ENCODE data around the gene PPP3CA. TPM values are rescaled to one million over a fixed set of nuclear protein-coding genes. Genes with fewer than 3 reads are reported as not detected.

PPP3CA gene
- total RNA-seq, 1 experiment from 2014 or later: 129 TPM

DNA sequence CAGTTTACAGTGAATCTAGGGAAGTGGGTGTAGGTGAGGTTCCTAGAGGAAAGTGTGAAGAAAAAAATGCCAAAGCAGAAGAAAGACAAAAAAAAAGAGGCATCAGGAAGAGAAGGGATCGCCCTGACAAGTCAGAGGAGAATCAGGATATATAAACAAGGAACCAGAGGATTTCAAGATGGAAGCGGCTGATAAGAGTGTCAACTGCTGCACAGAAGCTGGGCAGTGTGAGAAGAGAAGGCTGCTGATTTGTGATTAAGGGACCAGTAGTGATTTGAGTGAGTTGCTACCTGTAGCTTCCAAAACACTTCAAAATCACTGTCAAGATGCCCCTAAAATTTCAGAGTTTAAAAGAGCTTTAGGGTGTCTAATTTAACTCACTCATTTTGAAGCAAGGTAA, 258.2 kb downstream of the PPP3CA start:
- CTCF ChIA-PET: no interaction called here
- DNase-seq (ENCODE audit: low spot score): no peak
- no peak for TF ChIP-seq EZH2 (IDR thresholded peaks at IDR 0.05; ENCODE audit: borderline replicate concordance, low read depth, low read length, poor library complexity, severe bottlenecking)
- TF ChIP-seq, protein P1, sequence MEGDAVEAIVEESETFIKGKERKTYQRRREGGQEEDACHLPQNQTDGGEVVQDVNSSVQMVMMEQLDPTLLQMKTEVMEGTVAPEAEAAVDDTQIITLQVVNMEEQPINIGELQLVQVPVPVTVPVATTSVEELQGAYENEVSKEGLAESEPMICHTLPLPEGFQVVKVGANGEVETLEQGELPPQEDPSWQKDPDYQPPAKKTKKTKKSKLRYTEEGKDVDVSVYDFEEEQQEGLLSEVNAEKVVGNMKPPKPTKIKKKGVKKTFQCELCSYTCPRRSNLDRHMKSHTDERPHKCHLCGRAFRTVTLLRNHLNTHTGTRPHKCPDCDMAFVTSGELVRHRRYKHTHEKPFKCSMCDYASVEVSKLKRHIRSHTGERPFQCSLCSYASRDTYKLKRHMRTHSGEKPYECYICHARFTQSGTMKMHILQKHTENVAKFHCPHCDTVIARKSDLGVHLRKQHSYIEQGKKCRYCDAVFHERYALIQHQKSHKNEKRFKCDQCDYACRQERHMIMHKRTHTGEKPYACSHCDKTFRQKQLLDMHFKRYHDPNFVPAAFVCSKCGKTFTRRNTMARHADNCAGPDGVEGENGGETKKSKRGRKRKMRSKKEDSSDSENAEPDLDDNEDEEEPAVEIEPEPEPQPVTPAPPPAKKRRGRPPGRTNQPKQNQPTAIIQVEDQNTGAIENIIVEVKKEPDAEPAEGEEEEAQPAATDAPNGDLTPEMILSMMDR (conservative IDR thresholded peaks at IDR 0.05; ENCODE audit: low read depth, low read length): no peak

DNA sequence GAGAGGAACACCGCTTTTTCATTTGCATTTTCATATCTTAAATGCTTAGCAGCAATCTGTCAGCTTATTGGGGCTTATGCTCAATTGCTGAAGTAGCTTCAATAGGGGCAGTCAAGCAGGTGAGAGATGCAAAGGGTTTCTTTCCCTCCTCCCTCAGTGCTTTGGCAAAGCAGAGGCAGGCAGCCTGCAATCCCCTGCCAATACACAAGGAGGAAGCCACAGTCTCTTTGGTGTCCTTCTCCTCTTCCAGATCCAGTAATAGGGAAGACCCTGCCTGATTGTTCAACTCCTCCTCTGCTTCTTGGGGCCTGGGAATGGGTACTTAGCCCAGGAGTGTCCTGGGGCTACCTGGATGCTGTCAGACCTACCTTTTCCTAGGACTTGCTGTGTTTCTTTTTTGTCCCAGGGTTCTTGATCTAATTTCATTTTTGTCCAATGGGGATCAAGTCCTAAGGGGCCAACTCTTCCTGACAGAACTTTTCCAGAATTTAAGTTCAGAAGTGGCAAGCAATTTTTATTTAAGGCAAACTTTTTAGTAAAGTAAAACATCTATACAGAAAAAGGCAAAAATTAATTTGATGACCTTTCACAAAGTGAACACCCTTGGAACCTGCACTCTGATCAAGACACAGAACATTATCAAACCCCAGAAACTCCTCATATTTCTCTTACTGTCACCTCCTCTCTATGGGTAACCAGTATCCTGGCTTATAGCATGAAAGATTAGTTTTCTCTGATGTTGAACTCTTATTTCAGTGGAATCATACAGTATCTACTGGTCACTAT, 260.3 kb downstream of the PPP3CA start:
- no TSS peak for BruUV-seq (replicated peaks)
- ChIA-PET POLR2A (ENCODE audit: low non-redundant PET) (no interaction called here), CTCF (no interaction called here)
- Histone ChIP-seq H3K27ac (ENCODE audit: low read depth, low read length, poor library complexity, severe bottlenecking) (no peak overlapping the region), H3K4me1 (ENCODE audit: insufficient read depth, low read length, poor library complexity, severe bottlenecking) (no peaks in the 10 kb centered on the region), H3K27me3 (replicated peaks; ENCODE audit: insufficient read depth, low read depth, low read length, poor library complexity) (no peaks in the 10 kb centered on the region), H3K36me3 (ENCODE audit: insufficient read depth, low read length, poor library complexity, severe bottlenecking) (no peaks in the 10 kb centered on the region), H3K9me3 (ENCODE audit: low read depth, low read length, poor library complexity, severe bottlenecking) (no peaks in the 10 kb centered on the region), H3K4me3 (ENCODE audit: low read depth, low read length, poor library complexity, severe bottlenecking) (no peak overlapping the region)
- intact Hi-C loops (cut with micrococcal nuclease; ENCODE audit: unreplicated experiment): no loop called here
- TF ChIP-seq EZH2 (IDR thresholded peaks at IDR 0.05; ENCODE audit: borderline replicate concordance, low read depth, low read length, poor library complexity, severe bottlenecking): no peak
- TF ChIP-seq, protein P1 (conservative IDR thresholded peaks at IDR 0.05; ENCODE audit: low read depth, low read length): peak; percentile 32; the same call in 1 of the 2 replicates
- peak; percentile 22 for DNase-seq (ENCODE audit: low spot score)

More for the DNA sequence above, 258.2 kb downstream of the PPP3CA start:
- no peaks in the 10 kb centered on the region for H3K4me1 ChIP-seq (ENCODE audit: insufficient read depth, low read length, poor library complexity, severe bottlenecking)
- intact Hi-C loops (cut with micrococcal nuclease; ENCODE audit: unreplicated experiment): no loop called here
- no TSS peak for BruUV-seq (replicated peaks)
- no peaks in the 10 kb centered on the region for H3K27me3 ChIP-seq (replicated peaks; ENCODE audit: insufficient read depth, low read depth, low read length, poor library complexity)
- POLR2A ChIA-PET (ENCODE audit: low non-redundant PET): no interaction called here
- no peaks in the 10 kb centered on the region for H3K36me3 ChIP-seq (ENCODE audit: insufficient read depth, low read length, poor library complexity, severe bottlenecking)
- no peaks in the 10 kb centered on the region for H3K9me3 ChIP-seq (ENCODE audit: low read depth, low read length, poor library complexity, severe bottlenecking)
- H3K4me3 ChIP-seq (ENCODE audit: low read depth, low read length, poor library complexity, severe bottlenecking): no peak overlapping the region
- no peak overlapping the region for H3K27ac ChIP-seq (ENCODE audit: low read depth, low read length, poor library complexity, severe bottlenecking)

DNA sequence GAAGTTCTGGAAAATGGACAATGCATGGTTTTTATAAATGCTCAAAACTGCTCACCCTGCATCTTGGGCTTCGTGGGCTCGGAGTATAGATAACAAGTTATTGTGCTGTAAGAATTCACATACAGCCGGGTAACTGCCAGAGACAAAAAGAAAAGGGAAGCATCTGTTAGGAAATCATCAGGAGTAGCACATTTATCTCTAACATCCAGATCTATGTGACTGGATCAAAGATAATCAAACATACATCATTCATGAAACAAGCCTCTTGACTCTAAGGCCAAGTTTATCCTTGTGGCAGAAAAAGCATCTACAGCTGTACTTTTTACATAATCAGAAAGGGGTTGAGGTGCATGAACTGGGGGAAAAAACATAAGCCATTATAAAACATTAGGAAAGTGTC, 264.2 kb downstream of the PPP3CA start:
- CTCF ChIA-PET: no interaction called here
- TF ChIP-seq EZH2 (IDR thresholded peaks at IDR 0.05; ENCODE audit: borderline replicate concordance, low read depth, low read length, poor library complexity, severe bottlenecking): no peak
- TF ChIP-seq, protein P1 (conservative IDR thresholded peaks at IDR 0.05; ENCODE audit: low read depth, low read length): no peak
- DNase-seq (ENCODE audit: low spot score): no peak
- POLR2A ChIA-PET (ENCODE audit: low non-redundant PET): no interaction called here
- Histone ChIP-seq H3K27ac (ENCODE audit: low read depth, low read length, poor library complexity, severe bottlenecking) (no peak overlapping the region), H3K4me3 (ENCODE audit: low read depth, low read length, poor library complexity, severe bottlenecking) (no peak overlapping the region), H3K4me1 (ENCODE audit: insufficient read depth, low read length, poor library complexity, severe bottlenecking) (no peaks in the 10 kb centered on the region), H3K36me3 (ENCODE audit: insufficient read depth, low read length, poor library complexity, severe bottlenecking) (no peaks in the 10 kb centered on the region), H3K9me3 (ENCODE audit: low read depth, low read length, poor library complexity, severe bottlenecking) (no peaks in the 10 kb centered on the region), H3K27me3 (replicated peaks; ENCODE audit: insufficient read depth, low read depth, low read length, poor library complexity) (no peaks in the 10 kb centered on the region)
- no TSS peak for BruUV-seq (replicated peaks)
- intact Hi-C loops (cut with micrococcal nuclease; ENCODE audit: unreplicated experiment): no loop called here

Measured in A673 (cell line).